ENCODE measurements around the gene SDK1. TPM values are rescaled to one million over a fixed set of nuclear protein-coding genes. Genes with fewer than 3 reads are reported as not detected.

The SDK1 gene
- total RNA-seq, 1 experiment from 2014 or later = 9.3 TPM

DNA sequence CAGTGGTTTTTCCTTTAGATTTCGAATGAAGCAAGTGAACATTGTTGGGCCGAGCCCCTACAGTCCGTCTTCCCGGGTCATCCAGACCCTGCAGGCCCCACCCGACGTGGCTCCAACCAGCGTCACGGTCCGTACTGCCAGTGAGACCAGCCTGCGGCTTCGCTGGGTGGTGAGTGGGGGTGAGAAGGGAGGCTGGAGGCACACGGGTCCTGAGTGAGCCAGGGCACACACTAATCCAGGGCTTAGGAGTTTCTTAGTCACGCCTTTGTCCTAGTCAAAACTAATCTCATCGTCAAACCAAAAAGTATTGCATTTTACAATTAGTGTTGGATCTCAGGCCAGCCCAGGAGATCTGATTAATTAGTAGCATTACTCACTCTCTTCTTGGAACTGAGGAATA, 812.2 kb downstream of the SDK1 start:
- Mint-ChIP-seq H3K9me3 (peaks cover 8% of the 10 kb centered on the region), H3K27me3 (ENCODE audit: low read depth) (no peaks in the 10 kb centered on the region), H3K4me1 (no peaks in the 10 kb centered on the region), H3K36me3 (peaks cover 13% of the 10 kb centered on the region), H3K4me3 (no peak overlapping the region), H3K27ac (0 out of 2 replicates have a peak overlapping the region, but pooled peaks have one; percentile 6)
- no peak for TF ChIP-seq ELF4 (CRISPR knock-in tag; IDR thresholded peaks at IDR 0.05; ENCODE audit: low read depth)
- TF ChIP-seq TEAD1 (CRISPR knock-in tag; IDR thresholded peaks at IDR 0.05) = no peak
- TF ChIP-seq, protein P1, sequence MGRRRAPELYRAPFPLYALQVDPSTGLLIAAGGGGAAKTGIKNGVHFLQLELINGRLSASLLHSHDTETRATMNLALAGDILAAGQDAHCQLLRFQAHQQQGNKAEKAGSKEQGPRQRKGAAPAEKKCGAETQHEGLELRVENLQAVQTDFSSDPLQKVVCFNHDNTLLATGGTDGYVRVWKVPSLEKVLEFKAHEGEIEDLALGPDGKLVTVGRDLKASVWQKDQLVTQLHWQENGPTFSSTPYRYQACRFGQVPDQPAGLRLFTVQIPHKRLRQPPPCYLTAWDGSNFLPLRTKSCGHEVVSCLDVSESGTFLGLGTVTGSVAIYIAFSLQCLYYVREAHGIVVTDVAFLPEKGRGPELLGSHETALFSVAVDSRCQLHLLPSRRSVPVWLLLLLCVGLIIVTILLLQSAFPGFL (CRISPR knock-in tag; IDR thresholded peaks at IDR 0.05; ENCODE audit: borderline replicate concordance) = no peak
- TF ChIP-seq, protein P2, sequence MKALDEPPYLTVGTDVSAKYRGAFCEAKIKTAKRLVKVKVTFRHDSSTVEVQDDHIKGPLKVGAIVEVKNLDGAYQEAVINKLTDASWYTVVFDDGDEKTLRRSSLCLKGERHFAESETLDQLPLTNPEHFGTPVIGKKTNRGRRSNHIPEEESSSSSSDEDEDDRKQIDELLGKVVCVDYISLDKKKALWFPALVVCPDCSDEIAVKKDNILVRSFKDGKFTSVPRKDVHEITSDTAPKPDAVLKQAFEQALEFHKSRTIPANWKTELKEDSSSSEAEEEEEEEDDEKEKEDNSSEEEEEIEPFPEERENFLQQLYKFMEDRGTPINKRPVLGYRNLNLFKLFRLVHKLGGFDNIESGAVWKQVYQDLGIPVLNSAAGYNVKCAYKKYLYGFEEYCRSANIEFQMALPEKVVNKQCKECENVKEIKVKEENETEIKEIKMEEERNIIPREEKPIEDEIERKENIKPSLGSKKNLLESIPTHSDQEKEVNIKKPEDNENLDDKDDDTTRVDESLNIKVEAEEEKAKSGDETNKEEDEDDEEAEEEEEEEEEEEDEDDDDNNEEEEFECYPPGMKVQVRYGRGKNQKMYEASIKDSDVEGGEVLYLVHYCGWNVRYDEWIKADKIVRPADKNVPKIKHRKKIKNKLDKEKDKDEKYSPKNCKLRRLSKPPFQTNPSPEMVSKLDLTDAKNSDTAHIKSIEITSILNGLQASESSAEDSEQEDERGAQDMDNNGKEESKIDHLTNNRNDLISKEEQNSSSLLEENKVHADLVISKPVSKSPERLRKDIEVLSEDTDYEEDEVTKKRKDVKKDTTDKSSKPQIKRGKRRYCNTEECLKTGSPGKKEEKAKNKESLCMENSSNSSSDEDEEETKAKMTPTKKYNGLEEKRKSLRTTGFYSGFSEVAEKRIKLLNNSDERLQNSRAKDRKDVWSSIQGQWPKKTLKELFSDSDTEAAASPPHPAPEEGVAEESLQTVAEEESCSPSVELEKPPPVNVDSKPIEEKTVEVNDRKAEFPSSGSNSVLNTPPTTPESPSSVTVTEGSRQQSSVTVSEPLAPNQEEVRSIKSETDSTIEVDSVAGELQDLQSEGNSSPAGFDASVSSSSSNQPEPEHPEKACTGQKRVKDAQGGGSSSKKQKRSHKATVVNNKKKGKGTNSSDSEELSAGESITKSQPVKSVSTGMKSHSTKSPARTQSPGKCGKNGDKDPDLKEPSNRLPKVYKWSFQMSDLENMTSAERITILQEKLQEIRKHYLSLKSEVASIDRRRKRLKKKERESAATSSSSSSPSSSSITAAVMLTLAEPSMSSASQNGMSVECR (CRISPR knock-in tag; IDR thresholded peaks at IDR 0.05; ENCODE audit: borderline replicate concordance) = no peak
- no peak for TF ChIP-seq GABPB1 (CRISPR knock-in tag; IDR thresholded peaks at IDR 0.05)
- no peak for ATAC-seq
- ChIA-PET CTCF (interaction anchor here (2.1 kb wide), 1 partner anchor 10 kb away, joined by 7 read pairs; no protein-coding TSS in a partner anchor), POLR2A (no interaction called here)
- DNase-seq (ENCODE audit: low spot score) = no peak

DNA sequence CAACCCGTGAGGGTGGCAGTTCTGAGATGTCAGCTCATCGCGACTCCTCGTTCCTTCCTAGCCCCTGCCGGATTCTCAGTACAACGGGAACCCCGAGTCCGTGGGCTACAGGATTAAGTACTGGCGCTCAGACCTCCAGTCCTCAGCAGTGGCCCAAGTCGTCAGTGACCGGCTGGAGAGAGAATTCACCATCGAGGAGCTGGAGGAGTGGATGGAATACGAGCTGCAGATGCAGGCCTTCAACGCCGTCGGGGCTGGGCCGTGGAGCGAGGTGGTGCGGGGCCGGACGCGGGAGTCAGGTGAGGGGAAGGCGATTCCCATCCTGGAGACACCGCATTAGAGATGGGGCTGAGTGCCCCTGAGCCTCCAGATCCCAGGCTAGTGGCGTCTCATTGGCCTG, 812.9 kb downstream of the SDK1 start:
- H3K27ac Mint-ChIP-seq = no peak overlapping the region
- H3K9me3 Mint-ChIP-seq = peaks cover 13% of the 10 kb centered on the region
- no peak for TF ChIP-seq JUN (CRISPR knock-in tag; IDR thresholded peaks at IDR 0.05)
- TF ChIP-seq, protein P3, sequence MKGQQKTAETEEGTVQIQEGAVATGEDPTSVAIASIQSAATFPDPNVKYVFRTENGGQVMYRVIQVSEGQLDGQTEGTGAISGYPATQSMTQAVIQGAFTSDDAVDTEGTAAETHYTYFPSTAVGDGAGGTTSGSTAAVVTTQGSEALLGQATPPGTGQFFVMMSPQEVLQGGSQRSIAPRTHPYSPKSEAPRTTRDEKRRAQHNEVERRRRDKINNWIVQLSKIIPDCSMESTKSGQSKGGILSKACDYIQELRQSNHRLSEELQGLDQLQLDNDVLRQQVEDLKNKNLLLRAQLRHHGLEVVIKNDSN (CRISPR knock-in tag; IDR thresholded peaks at IDR 0.05) = no peak
- no peak for TF ChIP-seq NFE2L1 (CRISPR knock-in tag; IDR thresholded peaks at IDR 0.05)
- TF ChIP-seq ZNF263 (CRISPR knock-in tag; IDR thresholded peaks at IDR 0.05; ENCODE audit: low read depth) = no peak
- TF ChIP-seq SMAD3 (CRISPR knock-in tag; IDR thresholded peaks at IDR 0.05; ENCODE audit: borderline replicate concordance) = no peak
- TF ChIP-seq, protein P4, sequence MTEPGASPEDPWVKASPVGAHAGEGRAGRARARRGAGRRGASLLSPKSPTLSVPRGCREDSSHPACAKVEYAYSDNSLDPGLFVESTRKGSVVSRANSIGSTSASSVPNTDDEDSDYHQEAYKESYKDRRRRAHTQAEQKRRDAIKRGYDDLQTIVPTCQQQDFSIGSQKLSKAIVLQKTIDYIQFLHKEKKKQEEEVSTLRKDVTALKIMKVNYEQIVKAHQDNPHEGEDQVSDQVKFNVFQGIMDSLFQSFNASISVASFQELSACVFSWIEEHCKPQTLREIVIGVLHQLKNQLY (CRISPR knock-in tag; IDR thresholded peaks at IDR 0.05) = no peak
- TF ChIP-seq, protein P5, sequence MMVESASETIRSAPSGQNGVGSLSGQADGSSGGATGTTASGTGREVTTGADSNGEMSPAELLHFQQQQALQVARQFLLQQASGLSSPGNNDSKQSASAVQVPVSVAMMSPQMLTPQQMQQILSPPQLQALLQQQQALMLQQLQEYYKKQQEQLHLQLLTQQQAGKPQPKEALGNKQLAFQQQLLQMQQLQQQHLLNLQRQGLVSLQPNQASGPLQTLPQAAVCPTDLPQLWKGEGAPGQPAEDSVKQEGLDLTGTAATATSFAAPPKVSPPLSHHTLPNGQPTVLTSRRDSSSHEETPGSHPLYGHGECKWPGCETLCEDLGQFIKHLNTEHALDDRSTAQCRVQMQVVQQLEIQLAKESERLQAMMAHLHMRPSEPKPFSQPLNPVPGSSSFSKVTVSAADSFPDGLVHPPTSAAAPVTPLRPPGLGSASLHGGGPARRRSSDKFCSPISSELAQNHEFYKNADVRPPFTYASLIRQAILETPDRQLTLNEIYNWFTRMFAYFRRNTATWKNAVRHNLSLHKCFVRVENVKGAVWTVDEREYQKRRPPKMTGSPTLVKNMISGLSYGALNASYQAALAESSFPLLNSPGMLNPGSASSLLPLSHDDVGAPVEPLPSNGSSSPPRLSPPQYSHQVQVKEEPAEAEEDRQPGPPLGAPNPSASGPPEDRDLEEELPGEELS (CRISPR knock-in tag; IDR thresholded peaks at IDR 0.05) = no peak
- H3K27me3 Mint-ChIP-seq (ENCODE audit: low read depth) = no peaks in the 10 kb centered on the region
- POLR2A ChIA-PET = interaction anchor here (0.6 kb wide), 1 partner anchor 446 kb away, joined by 9 read pairs; no protein-coding TSS in a partner anchor
- ATAC-seq = no peak
- H3K4me1 Mint-ChIP-seq = no peaks in the 10 kb centered on the region
- peaks cover 19% of the 10 kb centered on the region for H3K36me3 Mint-ChIP-seq
- no peak overlapping the region for H3K4me3 Mint-ChIP-seq
- CTCF ChIA-PET = interaction anchor here (2.1 kb wide), 1 partner anchor 11 kb away, joined by 7 read pairs; no protein-coding TSS in a partner anchor
- no peak for DNase-seq (ENCODE audit: low spot score)

DNA sequence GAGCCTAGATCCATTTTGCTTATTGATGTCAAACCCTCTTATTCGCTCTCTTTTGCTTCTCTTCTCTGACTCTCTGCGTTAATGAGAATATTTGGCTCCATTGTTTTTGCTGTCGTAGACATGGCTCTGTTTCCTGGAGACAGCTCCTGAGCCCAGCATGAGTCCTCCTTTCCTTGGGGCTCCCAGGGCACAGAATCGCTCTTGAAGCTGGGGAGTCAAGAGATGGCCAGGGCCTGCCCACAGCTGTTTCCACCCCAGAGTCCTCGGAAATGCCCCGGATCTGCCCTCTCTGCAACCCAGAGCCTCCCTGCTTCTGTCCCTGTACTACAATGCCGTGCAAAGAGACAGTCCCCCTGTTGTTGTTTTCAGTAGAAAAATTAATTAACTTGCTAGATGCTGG, 814.4 kb downstream of the SDK1 start:
- ChIA-PET POLR2A (no interaction called here), CTCF (interaction anchor here (0.6 to 2.1 kb wide), 2 partner anchors 12 to 677 kb away, joined by 3 to 7 read pairs; no protein-coding TSS in a partner anchor)
- ATAC-seq = no peak
- Mint-ChIP-seq H3K4me3 (no peak overlapping the region), H3K4me1 (no peaks in the 10 kb centered on the region), H3K36me3 (peaks cover 28% of the 10 kb centered on the region), H3K9me3 (peaks cover 25% of the 10 kb centered on the region), H3K27ac (no peak overlapping the region), H3K27me3 (ENCODE audit: low read depth) (no peaks in the 10 kb centered on the region; the same call in 1 of the 2 replicates)
- DNase-seq (ENCODE audit: low spot score) = no peak
- TF ChIP-seq, protein P4 (CRISPR knock-in tag; IDR thresholded peaks at IDR 0.05) = no peak
- TF ChIP-seq, protein P6, sequence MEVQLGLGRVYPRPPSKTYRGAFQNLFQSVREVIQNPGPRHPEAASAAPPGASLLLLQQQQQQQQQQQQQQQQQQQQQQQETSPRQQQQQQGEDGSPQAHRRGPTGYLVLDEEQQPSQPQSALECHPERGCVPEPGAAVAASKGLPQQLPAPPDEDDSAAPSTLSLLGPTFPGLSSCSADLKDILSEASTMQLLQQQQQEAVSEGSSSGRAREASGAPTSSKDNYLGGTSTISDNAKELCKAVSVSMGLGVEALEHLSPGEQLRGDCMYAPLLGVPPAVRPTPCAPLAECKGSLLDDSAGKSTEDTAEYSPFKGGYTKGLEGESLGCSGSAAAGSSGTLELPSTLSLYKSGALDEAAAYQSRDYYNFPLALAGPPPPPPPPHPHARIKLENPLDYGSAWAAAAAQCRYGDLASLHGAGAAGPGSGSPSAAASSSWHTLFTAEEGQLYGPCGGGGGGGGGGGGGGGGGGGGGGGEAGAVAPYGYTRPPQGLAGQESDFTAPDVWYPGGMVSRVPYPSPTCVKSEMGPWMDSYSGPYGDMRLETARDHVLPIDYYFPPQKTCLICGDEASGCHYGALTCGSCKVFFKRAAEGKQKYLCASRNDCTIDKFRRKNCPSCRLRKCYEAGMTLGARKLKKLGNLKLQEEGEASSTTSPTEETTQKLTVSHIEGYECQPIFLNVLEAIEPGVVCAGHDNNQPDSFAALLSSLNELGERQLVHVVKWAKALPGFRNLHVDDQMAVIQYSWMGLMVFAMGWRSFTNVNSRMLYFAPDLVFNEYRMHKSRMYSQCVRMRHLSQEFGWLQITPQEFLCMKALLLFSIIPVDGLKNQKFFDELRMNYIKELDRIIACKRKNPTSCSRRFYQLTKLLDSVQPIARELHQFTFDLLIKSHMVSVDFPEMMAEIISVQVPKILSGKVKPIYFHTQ (CRISPR knock-in tag; IDR thresholded peaks at IDR 0.05) = no peak
- TF ChIP-seq, protein P7, sequence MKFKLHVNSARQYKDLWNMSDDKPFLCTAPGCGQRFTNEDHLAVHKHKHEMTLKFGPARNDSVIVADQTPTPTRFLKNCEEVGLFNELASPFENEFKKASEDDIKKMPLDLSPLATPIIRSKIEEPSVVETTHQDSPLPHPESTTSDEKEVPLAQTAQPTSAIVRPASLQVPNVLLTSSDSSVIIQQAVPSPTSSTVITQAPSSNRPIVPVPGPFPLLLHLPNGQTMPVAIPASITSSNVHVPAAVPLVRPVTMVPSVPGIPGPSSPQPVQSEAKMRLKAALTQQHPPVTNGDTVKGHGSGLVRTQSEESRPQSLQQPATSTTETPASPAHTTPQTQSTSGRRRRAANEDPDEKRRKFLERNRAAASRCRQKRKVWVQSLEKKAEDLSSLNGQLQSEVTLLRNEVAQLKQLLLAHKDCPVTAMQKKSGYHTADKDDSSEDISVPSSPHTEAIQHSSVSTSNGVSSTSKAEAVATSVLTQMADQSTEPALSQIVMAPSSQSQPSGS (CRISPR knock-in tag; IDR thresholded peaks at IDR 0.05; ENCODE audit: borderline replicate concordance, low read depth) = no peak
- TF ChIP-seq OVOL2 (CRISPR knock-in tag; IDR thresholded peaks at IDR 0.05; ENCODE audit: borderline replicate concordance) (no peak), JUN (CRISPR knock-in tag; IDR thresholded peaks at IDR 0.05) (no peak), MYBL2 (CRISPR knock-in tag; IDR thresholded peaks at IDR 0.05) (no peak)

Data from WTC11 (cell line).